Loucy (cell line): Measurements from ENCODE around the gene CD160.
"Not testable (repeated sequence)": the region's sequence is repeated elsewhere in the genome, so short reads cannot be mapped to it uniquely, and the experiment has no call there.

Experiments used
- CTCF ChIP-seq: fragments of 200-600 bp; sonication (generic); conservative IDR thresholded peaks from 2 replicates; pipeline ENCODE4 v1.5.1; 2014; ENCODE audit warnings: mild to moderate bottlenecking, antibody characterized with exemption, low read length
- EZH2phosphoT487 ChIP-seq: fragments of 200-600 bp; IDR thresholded peaks from 2 replicates; pipeline ENCODE4 v1.6.1; 2018; ENCODE audit warnings: antibody characterized with exemption, mild to moderate bottlenecking, moderate library complexity, borderline replicate concordance

- not testable (repeated sequence) for TF ChIP-seq CTCF, EZH2phosphoT487
These were observed 46.1 kb upstream of the CD160 start for GRCh38 chr1:145673217-145673616.
